NCI-H2107 (cell line): ENCODE data around the gene PTPRN2.
A peak's percentile ranks its signal among the peaks of the same experiment; 100 is the strongest.

ENCODE experiments used
- DNase-seq: peaks from one replicate; lab custom pipeline; 2025; lab: John Stamatoyannopoulos, UW

Gene PTPRN2

DNA sequence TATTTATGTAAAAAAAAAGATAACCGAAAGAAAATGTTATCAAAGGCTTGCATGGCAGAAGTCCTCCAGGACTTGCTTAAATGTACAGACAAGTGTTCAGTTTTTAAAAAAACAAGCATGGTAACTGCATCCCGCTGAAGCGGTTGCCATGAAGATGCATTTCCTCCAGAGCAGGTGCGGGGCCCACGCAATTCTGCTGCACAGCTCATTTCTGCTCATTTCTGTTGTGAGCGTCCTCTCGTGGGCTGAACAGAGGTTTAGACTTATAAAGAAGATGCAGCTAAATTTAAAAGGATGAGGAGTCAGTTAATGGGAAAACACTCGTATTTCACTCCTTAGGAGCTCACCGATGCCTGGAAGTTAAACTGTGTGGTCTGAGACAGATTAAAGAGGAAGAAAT is 1003.2 kb downstream of the PTPRN2 start:
- DNase-seq, result no peak

DNA sequence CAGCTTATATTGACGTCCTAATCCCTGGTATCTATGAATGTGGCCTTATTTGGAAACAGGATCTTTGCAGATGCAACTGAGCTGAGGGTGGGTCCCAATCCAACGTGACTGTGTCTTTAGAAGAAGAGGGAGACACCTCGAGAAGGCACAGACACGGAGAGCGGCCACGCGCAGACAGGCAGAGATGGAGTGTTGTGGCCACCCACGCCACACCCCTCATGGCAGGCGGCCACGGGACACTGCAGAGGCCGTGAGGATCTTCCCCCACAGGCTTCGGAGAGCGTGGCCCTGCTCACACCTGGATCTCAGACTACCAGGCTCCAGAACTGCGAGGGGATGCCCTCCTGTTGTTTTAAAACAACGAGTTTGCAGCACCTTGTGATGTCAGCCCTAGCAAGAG is 1005.9 kb downstream of the PTPRN2 start:
- no peak for DNase-seq

DNA sequence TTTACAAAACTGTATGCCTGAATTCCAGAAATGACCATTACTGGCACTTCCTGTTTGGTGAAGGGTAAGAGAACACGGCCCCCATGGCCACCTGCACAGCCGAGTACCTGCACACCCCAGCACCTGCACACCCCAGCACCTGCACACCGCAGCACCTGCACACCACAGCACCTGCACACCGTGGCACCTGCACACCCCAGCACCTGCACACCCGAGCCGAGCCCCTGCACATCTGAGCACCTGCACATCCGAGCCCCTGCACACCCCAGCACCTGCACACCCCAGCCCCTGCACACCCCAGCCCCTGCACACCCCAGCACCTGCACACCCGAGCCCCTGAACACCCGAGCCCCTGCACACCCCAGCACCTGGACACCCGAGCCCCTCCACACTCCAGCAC is 1007.3 kb downstream of the PTPRN2 start:
- DNase-seq, result no peak

GRCh38 chr7:157579425-157579824 is 1008.2 kb downstream of the PTPRN2 start:
- no peak for DNase-seq

DNA sequence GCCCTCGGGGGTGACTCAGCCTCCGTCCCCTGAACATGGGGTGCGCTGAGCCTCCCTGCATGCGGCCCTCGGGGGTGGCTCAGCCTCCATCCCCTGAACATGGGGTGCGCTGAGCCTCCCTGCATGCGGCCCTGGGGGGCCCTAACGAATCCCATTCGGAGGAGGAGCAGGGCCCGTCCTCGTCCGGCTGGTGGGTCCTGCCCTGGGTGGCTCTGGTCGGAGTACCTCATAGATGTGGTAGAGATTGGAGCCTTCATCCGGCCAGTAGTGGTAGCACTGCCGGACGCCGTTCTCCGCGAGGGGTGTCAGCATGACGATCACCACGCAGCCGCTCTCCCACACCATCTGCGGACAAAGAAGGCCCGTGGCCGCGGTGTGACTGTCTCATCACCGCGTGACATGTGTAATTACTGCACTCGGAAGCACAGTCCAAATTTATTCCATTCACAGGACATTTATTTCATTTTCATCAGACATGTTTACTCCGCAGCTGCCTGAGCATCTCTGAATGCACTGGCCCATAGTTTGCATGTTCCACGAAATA is 1009.8 kb downstream of the PTPRN2 start:
- no peak for DNase-seq

DNA sequence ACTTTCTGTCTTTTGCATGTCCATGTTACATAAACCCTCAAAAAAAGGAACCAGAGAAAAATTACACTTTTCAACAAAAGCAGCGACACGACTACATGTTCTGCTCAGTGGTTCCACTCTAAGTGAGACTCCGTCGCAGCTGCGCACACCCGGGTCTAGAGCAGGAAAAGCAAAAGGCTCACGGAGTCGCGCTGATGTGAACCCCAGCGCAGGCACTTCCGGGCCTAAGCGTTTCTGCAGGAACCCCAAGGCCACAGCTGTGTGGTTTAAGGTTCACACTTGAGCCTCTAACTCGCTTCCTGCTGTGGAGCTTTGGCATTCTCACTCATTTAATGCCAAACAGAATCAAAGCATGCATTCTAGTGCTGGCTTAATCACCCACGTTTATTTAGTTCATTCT is 1010.6 kb downstream of the PTPRN2 start:
- no peak for DNase-seq

GRCh38 chr7:157576415-157576814 is 1011.2 kb downstream of the PTPRN2 start:
- no peak for DNase-seq

GRCh38 chr7:157575777-157576176 is 1011.8 kb downstream of the PTPRN2 start:
- DNase-seq, result no peak

- DNase-seq, result no peak
These were observed 1012.6 kb downstream of the PTPRN2 start for GRCh38 chr7:157574914-157575586.

- DNase-seq, result no peak
These were observed 1013.4 kb downstream of the PTPRN2 start for GRCh38 chr7:157574120-157574825.

GRCh38 chr7:157573244-157573643 is 1014.4 kb downstream of the PTPRN2 start:
- no peak for DNase-seq

DNA sequence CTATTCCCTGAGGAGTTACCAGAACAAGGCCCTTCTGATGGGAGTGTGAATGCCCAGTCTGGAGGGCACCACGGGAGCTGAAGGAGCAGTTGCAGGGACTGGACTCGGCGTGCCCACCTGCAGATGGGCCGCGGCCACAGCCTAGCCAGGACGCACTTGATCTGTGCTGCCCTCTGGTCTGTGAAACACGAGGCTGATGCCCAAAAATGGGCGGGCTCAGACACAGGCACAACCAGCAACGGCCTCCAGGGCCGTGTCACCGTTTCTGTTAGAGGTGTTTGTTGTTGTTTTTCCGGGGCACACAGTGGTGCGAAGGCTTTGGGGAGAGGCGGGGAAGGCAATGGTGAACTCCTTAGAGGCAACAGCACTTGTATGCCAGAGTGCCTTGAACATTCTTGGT is 1015.0 kb downstream of the PTPRN2 start:
- no peak for DNase-seq

GRCh38 chr7:157570531-157571200 is 1017.0 kb downstream of the PTPRN2 start:
- DNase-seq, result no peak

GRCh38 chr7:157569967-157570366 is 1017.7 kb downstream of the PTPRN2 start:
- no peak for DNase-seq

DNA sequence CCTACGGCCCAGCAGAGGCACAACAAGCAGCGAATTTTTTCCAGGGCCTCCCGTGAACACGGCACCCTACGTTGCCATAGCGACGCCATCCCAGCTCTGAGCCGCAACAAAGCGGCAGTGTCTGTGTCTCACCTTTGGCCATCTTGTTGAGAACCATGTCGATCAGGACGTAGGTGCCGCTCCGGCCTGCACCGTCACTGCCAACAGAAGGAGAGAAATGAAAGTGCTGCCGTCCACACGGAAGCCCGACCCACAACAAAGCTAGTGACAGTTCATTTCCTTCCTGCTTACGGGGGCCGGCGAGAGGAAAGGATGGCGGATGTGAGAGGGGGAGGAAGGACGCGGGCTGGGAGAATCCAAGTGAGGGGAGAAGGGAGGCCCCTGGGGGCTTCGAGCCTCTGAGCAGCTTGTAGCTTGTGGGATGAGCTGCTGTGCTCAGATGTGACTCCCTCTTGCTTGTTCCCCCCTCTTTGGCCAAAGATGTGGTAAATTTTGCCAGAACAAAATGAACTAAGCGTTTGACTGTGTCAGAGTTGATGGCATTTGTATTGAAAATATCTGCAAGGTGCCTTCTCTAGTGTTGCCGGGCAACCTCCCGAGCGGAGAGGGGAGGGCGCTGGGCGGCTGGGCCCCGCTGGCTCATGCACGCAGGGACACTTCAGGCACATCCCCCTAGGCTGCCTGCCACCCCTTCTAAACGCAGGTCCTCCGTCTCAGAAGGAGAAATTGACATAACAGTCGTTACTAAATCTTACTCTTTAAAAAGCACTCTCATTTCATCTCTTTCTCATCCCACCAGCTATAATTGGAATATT is 1018.6 kb downstream of the PTPRN2 start:
- peak; percentile 46 for DNase-seq

- no peak for DNase-seq
These were observed 1019.4 kb downstream of the PTPRN2 start for GRCh38 chr7:157568106-157568769.

DNA sequence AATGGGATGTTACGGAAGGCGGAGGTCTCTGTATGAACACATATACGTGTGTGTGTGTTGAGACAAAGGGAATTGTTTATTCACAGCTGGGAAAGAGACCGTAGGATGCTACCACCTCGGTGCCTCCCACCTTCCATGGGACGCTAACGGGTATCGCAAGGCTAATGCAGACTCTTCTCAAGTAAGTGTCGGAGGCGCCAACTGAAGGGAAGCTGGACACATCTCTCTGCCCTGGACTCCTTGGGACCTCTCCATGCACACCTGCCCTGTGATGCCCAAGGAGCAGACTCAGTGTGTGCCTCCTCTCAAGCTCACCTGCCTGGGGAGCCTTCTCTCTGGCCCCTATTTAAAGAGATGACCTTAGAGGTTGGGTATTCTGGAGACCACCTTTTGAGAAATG is 1020.0 kb downstream of the PTPRN2 start:
- DNase-seq, result no peak

DNA sequence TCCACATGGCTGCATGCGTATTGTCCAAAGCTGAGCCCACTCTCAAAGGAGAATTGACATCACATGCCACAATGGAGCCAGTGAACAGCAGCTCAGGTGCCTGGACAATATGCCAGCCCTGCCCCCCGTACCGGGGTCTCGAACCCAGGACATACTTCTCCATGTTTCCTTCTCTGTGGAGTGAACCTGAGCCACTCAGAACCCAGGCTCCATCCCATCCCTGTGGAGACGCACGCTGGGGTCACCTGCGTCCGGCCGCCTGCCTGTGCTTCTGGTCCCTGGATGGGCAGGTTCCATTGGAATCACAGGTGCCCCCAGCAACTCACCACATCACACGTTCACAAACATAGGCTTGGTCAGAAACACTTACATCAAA is 1021.0 kb downstream of the PTPRN2 start:
- DNase-seq, result no peak

GRCh38 chr7:157565981-157566630 is 1021.5 kb downstream of the PTPRN2 start:
- no peak for DNase-seq

- no peak for DNase-seq
These were observed 1022.4 kb downstream of the PTPRN2 start for GRCh38 chr7:157565201-157565626.
